Skin epidermis (tissue), 12 donors: ENCODE results near the gene CYP26B1.

Source experiments
- H3K27ac ChIP-seq, 21 experiments: fragments of 200-600 bp; sonication (generic) in 11 of 21; one replicate each; pipeline ENCODE4 v1.5.0; 2020; ENCODE audit warnings: mild to moderate bottlenecking in 3 of 21, inconsistent platforms in 2 of 21, moderate library complexity in 2 of 21
- H3K4me3 ChIP-seq, 7 experiments: fragments of 200-600 bp; sonication (generic) in 2 of 7; one replicate each; pipeline ENCODE4 v1.5.0; 2020; ENCODE audit warnings: inconsistent platforms in 2 of 7, mild to moderate bottlenecking in 2 of 7, moderate library complexity in 1 of 7

The CYP26B1 gene

DNA sequence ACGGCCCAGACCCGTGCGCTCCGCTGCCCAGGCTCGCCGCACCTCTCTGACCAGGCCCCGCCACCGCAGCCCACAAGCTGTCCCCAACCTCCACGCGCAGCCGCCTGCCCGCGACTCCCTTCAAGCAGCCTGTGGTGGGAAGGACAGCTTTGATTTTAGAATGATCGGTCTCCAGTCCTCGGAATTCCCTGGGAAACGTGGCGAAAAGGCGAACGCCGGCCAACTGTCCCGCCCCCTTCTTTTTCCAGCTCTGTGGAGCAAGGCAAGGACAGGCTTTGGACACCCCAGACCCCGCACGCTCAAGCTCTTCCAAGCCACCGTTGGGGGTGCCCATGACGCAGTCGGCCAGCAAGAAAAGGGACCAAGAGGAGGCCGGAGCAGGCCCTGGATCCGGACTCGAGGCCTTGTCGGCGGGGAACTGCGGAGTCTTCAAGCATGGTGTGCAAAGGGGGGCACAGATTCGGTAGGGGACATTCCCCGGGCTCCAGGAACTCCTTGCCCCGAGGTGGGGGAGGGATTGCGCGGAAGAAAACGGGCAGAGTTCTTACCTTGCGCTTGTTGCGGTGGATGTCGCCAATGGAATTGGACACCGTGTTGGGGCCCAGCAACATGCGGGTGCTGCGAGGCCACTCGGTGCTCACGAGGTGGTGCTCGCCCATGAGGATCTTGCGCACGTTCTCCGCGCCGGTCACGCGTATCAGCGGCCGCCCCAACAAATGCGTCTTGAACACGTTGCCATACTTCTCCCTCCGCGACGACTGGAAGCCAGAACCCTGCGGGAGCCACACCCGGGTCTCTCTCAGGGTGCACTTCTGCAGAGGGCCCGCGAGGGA lies 4.0 kb downstream of the CYP26B1 start:
- H3K4me3 ChIP-seq: peak overlapping the region; percentile 2 to 46 (median 43)
- H3K27ac ChIP-seq: peak overlapping the region in 15 of 21 experiments; percentile 7 to 82 (median 65)

DNA sequence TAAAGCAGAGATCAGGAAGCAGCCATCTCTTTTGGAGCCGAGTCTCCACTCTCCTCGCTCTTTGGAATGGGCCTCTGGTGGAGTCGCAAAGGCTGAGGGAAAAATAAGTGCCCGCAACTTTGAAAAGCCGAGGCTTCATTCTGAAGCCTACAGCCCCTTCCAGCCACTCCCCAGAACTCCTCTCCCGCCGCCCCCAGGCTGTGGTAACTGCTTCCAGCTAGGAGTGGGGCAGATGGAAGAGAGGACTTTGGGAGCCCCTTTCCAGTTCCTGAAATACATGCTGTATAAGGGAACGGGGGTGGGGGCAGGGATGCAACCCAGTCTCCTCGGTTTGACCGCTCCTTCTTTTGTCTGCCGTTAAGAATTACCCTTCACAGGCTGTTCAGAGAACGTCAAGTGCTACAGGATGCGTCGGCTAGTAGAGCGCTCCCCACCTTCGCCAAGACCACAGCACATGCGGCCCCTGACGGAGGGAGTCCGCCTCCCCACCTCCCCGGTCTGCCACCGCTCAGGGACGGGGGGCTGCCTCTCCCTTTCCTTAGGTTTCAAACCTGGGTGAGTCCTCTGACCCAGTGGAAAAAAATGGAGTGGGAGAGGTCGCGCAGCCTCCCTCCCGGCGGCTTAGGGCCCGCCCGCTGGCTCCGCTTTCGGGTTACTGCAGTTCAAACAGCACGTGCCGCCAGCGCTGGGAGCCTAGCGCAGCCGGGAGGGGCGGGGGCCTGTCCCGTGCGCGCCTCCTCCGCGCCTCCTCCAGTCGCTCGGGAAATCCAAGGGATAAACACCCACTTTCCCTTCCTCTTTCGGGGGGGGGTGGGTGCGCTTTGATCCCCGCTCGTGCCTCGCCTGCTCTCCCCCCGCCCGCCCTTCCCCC lies 4.9 kb downstream of the CYP26B1 start:
- Histone ChIP-seq H3K4me3 (peak overlapping the region; percentile 2 to 46 (median 20)), H3K27ac (peak overlapping the region in 15 of 21 experiments; percentile 7 to 82 (median 65))

DNA sequence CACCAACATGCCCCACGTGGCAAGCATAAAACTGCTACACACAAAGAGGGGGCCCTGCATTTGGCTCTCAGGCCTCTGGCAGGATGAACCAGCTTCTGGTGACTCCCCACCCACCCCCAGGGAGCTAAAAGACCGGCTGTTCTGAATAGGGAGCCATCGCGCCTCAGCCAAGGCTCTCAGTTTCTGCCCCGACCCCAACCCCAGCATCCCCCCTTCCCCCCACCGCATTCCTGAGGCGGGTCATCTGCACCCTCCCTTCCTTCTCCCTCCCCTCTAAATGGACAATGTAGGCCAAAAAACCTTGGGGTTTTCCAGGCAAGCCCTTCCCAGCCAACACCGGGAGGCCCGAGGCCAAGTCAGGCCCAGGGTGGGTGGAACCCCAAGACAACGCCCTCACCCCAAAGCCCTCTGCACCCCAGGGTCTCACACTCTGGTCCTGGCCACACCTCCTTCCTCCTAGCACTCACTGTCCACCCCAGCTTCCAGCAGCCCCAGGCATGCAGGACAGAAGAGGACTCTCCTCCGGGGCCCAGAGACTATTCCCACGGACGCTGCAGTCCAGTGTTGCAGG lies 5.7 kb downstream of the CYP26B1 start:
- H3K27ac ChIP-seq: peak overlapping the region in 7 of 21 experiments; percentile 41 to 82 (median 77)
- H3K4me3 ChIP-seq: peak overlapping the region in 1 of 7 experiments; percentile 43

DNA sequence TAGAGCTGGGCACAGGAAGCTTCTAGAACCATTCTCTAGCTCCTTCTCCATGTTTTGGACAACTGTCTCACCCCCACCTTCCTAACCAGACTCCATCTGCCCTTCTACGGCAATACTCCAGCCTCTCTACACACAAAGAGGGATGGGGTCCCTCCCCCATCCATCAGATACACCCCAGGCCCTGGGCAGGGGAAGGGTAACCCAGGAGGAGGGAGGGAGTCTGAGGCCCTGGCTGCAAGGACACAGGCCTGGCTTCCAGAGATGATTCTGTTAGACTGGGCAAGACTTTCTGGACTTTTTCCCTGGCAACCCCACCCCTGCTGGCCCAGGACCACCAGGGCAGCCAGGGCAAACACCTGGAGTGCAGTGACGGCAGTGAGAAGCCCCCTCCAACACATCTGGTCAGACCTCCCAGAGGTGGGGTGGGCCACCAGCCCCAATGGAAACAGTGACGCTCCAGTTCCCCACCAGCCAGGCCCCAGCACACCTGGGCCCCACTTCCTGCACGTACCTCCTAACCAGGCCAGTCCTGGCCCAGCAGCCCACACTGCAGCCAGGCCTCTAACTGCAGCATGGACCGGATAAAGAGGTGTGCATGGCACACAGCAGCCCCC lies 6.5 kb downstream of the CYP26B1 start:
- H3K27ac ChIP-seq: peak overlapping the region in 2 of 21 experiments; percentile 65 to 77
- H3K4me3 ChIP-seq: no peak overlapping the region

DNA sequence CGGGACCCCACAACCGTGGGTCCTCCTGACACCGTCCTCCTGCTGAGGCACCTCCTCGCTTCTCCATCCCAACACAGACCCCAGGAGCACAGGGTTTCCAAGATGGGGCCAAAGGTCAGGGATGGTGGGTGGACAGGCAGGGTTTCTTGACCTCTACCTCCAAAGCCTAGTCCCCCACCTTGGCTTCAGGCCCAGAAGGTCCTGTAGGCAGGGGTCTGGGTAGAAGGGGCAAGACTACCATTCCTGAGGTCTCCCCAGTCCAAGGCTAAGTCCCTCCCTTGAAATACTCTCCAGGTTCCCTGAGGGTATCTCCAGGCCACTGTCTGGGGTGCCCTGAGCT lies 7.1 kb downstream of the CYP26B1 start:
- Histone ChIP-seq H3K4me3 (no peak overlapping the region), H3K27ac (peak overlapping the region in 1 of 21 experiments; percentile 11)

DNA sequence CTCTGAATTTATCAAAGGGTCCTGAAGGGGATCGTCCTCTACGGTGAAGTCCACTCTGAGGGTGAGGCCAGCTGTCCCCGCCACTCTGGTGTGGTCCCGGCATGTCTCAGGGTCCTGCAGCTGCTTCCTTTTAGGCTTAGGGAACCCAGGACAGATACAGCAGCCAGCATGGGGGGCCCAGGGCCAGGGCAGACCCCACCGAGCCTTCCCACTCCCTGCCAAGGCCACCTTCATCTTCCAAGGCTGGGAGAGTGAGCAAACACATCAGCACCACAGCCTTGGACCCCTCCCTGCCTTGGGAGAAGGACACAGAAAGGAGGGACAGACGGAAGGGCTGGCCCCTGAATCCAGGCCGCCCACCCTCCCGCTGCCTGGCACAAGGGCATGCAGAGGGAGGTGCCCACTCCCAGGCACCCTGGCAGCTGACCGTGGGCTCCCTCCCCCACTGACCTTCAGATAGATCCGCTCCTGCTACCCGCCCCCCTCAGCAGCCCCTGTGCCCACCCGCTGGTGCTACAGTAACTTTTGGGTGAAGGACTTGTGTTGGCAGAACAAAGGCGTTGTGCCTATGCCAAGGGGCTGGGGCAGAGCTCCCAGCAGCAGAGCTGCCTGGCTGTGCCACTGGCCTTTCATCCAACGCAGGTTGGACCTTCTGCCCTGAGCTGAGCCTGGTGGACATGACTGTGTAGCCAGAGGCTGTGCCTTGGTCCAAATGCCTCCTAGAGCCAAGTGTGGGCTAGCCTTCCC lies 7.6 kb downstream of the CYP26B1 start:
- Histone ChIP-seq H3K4me3 (no peak overlapping the region), H3K27ac (peak overlapping the region in 3 of 21 experiments; percentile 3 to 16 (median 11))

DNA sequence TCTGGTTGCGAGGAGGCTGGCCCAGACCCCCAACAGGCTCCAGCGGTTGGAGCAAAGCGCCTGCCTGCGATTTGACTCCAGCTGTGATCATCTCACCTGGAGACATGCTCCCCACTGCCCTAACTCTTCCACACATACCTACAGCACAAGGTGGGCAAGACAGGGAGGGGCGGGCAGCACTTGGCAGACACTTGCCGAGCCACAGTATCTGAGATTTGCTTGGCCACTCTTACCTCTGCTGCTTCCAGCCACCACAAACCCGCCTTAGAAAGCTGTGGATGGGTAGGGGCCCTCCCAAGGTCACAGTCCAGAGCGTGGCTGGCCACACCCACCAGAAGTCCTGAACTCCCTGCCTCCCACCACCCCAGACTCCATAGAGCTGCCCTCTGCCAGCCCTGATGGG lies 8.2 kb downstream of the CYP26B1 start:
- Histone ChIP-seq H3K4me3 (no peak overlapping the region), H3K27ac (peak overlapping the region in 2 of 21 experiments; percentile 3 to 16)

DNA sequence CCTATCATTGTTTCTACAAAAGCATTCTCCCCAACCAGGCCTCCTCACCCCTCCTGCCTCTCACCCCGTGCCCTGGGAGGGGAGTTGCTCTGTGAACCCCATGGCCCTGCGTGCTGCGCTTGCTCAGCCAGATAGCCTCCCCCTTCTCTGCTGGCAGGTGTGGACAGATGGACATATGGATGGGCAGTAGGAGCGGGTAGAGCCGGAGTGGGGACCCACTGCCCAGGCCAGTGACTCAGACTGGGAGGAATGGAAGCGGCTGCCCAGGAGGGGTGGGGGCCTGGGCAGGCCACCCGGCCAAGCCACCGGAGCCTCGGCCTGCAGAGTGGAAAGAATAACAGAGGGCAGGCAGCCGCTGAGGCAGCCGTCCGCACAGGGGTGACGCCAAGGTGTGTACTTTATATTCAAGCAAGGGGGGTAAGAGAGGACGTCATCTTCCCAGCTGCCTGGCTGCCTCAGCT lies 8.7 kb downstream of the CYP26B1 start:
- Histone ChIP-seq H3K4me3 (no peak overlapping the region), H3K27ac (no peak overlapping the region)

DNA sequence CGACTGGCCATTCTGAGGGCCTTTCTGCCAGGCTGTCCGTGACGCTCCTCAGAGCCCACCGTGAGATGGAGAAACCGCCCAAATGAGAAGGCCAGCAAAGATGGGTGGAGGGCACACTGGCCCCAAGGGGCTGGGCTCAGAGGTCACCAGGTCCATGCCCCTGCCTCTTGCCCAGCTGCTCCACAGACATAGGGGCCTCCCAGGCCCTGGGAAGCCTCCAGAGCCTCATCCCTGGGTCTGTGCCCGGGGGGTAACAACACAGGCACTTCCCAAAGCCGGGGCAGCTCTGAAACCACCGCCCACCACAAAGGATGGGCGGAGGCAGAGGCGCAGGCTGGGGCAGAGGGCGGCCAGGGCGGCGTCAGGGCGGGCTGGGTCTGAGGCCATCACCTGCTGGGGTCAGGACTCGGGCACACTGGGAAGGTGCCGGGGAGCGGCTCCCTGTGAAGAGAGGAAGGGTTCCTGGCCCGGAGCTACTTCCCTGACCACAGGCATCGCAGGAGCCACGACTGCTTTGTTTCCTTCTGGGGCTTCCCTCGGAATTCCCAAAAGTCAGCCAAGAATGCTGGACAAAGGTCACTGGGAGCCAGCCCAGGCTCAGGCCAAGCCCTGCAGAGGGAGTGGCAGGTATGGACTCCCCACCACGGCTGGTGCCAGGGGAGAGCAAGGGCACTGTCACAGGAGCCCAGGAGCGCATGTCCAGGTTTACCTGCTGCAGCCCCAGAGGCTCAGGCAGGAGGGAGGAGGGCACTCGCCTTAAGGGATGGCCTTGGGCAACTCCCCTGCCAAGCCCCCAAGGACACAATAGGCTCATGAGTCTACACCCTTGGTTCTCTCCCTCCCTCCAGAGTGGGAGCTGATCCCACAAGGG lies 9.4 kb downstream of the CYP26B1 start:
- no peak overlapping the region for H3K4me3 ChIP-seq
- peak overlapping the region in 3 of 21 experiments; percentile 4 to 17 (median 16) for H3K27ac ChIP-seq

DNA sequence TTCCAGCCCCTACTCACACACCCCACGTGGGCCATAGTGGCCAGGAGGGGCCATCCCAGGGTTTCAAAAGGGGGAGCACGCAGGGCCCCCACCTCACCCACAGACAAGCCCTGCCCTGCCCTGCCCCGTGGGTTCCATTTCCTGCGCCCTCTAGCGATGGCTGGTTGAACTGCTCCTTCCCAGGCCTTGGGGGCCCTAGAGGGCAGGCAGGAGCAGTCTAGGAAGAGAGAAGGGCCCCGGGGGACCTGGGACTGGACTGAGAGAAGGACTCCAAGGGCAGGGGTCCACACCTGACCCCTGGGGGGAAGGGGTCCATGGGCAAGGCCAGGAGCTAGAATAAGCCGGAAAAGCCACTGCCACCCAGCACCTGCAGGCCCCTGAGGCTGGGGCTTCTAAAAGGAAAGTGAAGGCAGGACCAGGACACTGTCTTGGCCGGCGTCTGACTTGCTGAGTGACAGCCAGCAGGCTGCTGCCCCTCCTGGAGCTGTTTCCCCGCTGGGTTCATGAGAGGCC lies 10.1 kb downstream of the CYP26B1 start:
- Histone ChIP-seq H3K27ac (peak overlapping the region in 3 of 21 experiments; percentile 4 to 17 (median 16)), H3K4me3 (no peak overlapping the region)

DNA sequence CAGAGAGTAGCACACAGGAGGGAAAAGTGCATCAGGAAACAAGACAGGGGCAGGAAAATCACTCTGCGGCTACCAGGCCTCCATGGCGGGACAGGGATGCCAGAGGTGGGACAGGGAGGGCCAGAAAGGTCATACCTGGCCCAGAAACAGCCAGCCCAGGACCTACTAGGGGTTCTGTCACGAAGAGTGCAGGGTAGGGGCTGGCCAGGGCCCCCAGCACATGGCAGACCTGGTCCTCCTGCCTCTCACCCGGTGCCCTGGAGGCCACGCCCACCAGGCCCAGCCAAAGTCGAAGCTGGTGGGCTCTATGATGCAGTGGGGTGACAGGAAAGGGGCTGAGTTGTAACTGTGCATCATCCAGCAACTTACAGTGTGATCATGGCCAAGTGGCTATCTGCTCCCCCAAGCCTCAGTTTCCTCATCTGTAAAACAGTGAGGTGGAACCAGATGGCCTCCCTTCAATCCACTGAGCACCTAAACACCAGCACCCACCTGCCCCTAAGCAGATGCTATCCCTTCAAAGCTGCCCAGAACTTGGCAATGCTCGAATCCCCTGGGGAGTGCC lies 10.6 kb downstream of the CYP26B1 start:
- peak overlapping the region in 2 of 21 experiments; percentile 4 to 25 for H3K27ac ChIP-seq

DNA sequence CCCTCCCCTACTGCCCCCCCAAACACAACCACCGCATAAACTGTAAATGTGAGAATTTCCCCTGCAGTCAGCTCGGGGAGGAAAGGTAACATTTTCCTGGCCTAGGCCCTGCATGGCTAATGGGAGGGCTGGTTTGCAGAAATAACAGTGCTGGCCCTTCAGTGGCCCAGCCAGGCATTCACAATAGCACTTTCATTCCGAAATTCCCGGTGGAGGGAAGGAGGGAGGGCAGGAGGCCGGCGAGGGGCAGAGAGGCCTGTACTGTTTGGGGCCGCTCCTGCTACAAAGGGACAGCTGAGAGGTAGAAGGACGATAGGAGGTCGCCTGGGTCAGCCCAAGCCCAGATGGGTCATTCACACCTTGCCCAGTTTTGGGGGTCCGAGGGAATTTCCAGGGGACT lies 11.3 kb downstream of the CYP26B1 start:
- Histone ChIP-seq H3K4me3 (no peak overlapping the region), H3K27ac (peak overlapping the region in 1 of 21 experiments; percentile 25)

More for the DNA sequence above, 10.6 kb downstream of the CYP26B1 start:
- H3K4me3 ChIP-seq: no peak overlapping the region

DNA sequence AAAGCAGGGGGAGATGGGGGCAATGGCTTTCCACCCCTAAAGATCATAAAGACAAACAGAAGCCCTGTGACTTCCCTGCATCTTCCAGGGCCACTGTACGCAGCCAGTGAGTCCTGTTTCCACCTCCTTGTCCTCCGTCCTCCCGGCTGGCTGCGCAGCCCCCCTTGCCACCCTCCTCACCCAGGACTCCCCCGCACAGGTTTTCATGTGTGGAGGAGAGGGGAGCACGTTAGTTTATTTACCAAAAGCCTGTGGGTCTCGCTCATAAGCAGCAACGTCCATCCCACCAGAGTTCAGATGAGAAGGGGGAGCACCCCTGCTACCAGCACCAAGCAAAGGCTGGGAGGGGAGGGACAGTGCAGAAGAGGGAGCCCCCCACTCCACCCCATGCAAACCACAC lies 11.7 kb downstream of the CYP26B1 start:
- H3K27ac ChIP-seq: no peak overlapping the region
- no peak overlapping the region for H3K4me3 ChIP-seq

DNA sequence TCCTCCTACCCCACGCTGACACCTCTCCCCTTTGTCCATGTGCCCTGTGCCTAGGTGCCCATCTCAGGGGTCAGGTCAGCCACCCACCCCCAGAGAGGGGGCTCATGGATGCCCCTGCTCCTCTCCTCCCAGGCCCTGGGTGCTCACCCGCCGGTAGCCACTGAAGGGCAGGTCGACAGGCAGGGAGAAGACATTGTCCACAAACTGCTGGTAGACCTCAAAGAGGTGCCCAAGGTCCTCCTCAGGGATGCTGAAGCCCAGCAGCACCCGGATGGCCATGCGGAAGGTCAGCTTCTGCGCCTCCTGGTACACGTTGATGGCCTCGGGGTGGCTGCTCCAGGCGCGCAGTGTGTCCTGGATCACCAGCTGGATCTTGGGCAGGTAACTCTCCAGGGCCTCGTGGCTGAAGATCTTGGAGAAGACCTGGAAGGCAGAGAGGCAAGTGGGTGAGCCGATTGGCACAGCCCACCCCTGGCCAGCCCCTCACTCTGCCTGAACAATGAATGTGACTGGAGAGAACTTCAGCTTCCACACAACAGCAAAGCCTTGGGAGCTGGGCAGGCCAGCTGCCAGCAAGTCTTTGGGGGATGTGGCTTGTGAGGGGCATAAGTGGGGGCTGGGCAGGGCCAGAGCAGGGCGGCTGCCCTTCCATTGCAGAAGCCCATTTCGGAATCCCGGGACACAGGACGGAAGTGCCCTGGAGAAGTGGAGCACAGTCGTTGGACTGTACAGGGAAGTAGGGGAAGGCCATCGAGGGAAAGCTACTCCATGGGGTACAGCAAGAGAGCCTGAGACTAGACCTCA lies 12.5 kb downstream of the CYP26B1 start:
- Histone ChIP-seq H3K4me3 (no peak overlapping the region), H3K27ac (no peak overlapping the region)

DNA sequence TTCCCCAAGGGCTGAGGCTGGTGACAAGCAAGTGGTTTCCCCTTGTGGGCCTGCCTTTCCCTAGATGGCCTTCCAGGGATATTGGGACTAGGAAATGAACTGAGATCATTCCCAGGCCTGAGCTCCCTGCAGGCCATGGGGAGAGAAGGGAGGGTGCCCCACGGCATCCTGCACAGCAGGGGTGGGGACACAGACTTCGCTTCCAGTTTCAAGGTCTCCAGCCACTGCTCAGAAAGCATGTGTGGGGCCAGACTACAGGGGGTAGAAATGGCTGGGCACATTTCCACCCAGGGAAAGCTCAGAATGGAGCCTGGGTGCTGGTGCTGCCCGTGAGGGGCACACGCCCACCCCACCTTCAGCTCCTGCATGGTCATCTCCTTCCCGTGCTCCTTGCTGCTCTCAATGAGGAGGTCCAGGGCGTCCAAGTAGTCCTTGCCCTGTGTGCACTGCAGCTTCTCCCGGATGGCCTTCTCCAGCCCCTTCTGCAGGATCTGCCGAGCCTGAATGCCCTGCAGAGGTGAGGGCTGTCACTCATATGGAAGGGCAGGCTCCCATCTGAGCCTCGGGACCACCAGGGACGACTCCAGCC lies 13.2 kb downstream of the CYP26B1 start:
- Histone ChIP-seq H3K4me3 (no peak overlapping the region), H3K27ac (no peak overlapping the region)

DNA sequence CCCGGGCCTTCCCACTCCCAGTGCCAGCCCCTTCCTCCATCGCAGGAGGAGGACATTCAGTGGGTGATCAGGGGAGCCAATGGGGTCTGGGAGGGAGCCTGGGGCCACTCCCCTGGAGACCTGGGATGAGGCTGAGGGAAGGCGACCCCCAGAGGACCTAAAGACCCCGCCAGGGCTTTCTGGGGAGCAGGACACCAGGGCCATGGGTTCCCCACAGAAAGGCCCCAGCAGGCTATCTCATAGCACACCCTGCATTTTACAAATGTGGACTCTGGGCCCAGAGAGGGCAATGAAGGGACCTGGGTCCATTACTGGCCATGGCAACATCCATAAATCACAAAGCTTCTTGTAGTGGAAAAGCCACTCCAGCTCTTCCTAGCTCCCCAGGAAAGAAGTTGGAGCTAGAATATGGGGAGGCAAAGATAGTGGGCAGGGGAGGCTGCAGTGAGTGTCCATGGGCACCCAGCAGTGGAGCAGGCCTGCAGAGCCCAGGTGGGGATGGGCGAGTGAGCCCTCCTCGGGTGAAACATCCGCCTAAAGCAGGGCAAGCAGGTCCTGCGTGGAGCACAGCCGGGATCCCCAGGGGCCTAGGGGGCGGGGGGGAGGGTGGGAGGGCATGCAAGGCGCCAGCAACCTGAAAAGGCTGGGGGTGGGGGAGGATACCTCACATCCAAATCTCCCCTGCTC lies 13.8 kb downstream of the CYP26B1 start:
- Histone ChIP-seq H3K27ac (no peak overlapping the region), H3K4me3 (no peak overlapping the region)
